Suprapubic skin (tissue), 4 donors: ENCODE measurements around the gene FAM237B.

Source experiments
- EP300 ChIP-seq: sonication (generic); formaldehyde crosslinking; IDR thresholded peaks from one replicate; pipeline ENCODE4 v1.6.1; 2017; ENCODE audit warnings: antibody characterized with exemption
- POLR2A ChIP-seq, 2 donors: fragments of 450-650 bp; IDR thresholded peaks; one replicate each; pipeline ENCODE4 v1.6.1; 2017; ENCODE audit warnings: antibody characterized with exemption in 2 of 2, mild to moderate bottlenecking in 2 of 2, moderate library complexity in 2 of 2
- POLR2AphosphoS5 ChIP-seq, 3 donors: sonication (generic); formaldehyde crosslinking; IDR thresholded peaks; one replicate each; pipeline ENCODE4 v1.6.1; 2017; ENCODE audit warnings: antibody characterized with exemption in 3 of 3
- TF ChIP-seq, protein P1 (sequence below), 2 donors: fragments of 200-600 bp in 1 of 2; fragments of 450-650 bp in 1 of 2; sonication (generic) in 1 of 2; IDR thresholded peaks; one replicate each; pipeline ENCODE4 v1.5.1; 2016 to 2019; ENCODE audit warnings: antibody characterized with exemption in 2 of 2, mild to moderate bottlenecking in 1 of 2, moderate library complexity in 1 of 2

GRCh38 chr7:90347759-90348158 lies 26.7 kb upstream of the FAM237B start:
- TF ChIP-seq, protein P1, sequence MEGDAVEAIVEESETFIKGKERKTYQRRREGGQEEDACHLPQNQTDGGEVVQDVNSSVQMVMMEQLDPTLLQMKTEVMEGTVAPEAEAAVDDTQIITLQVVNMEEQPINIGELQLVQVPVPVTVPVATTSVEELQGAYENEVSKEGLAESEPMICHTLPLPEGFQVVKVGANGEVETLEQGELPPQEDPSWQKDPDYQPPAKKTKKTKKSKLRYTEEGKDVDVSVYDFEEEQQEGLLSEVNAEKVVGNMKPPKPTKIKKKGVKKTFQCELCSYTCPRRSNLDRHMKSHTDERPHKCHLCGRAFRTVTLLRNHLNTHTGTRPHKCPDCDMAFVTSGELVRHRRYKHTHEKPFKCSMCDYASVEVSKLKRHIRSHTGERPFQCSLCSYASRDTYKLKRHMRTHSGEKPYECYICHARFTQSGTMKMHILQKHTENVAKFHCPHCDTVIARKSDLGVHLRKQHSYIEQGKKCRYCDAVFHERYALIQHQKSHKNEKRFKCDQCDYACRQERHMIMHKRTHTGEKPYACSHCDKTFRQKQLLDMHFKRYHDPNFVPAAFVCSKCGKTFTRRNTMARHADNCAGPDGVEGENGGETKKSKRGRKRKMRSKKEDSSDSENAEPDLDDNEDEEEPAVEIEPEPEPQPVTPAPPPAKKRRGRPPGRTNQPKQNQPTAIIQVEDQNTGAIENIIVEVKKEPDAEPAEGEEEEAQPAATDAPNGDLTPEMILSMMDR (IDR thresholded peaks at IDR 0.05), result no peak
- TF ChIP-seq EP300, result no peak
- no peak for TF ChIP-seq POLR2A (IDR thresholded peaks at IDR 0.05)
- TF ChIP-seq POLR2AphosphoS5 (IDR thresholded peaks at IDR 0.05), result no peak
